Ishikawa (cell line): ENCODE data around the gene CRB1.

ENCODE experiments used
- CEBPB ChIP-seq: IDR thresholded peaks from 2 replicates; pipeline ENCODE4 v1.6.1; 2012
- CREB1 ChIP-seq: IDR thresholded peaks from 2 replicates; pipeline ENCODE4 v1.6.1; 2012; ENCODE audit warnings: low read depth
- EP300 ChIP-seq: IDR thresholded peaks from 2 replicates; pipeline ENCODE4 v1.6.1; 2012; ENCODE audit warnings: borderline replicate concordance
- RAD21 ChIP-seq: IDR thresholded peaks from 2 replicates; pipeline ENCODE4 v1.6.1; 2012; ENCODE audit warnings: low read depth
- TAF1 ChIP-seq: IDR thresholded peaks from 2 replicates; pipeline ENCODE4 v1.6.1; 2012; ENCODE audit warnings: low read depth, mild to moderate bottlenecking
- TCF12 ChIP-seq: IDR thresholded peaks from 2 replicates; pipeline ENCODE4 v1.6.1; 2012; ENCODE audit warnings: low read depth
- TF ChIP-seq, protein P1 (sequence below): IDR thresholded peaks from 2 replicates; pipeline ENCODE4 v1.6.1; 2012; ENCODE audit warnings: low read depth, mild to moderate bottlenecking

- TF ChIP-seq, protein P1, sequence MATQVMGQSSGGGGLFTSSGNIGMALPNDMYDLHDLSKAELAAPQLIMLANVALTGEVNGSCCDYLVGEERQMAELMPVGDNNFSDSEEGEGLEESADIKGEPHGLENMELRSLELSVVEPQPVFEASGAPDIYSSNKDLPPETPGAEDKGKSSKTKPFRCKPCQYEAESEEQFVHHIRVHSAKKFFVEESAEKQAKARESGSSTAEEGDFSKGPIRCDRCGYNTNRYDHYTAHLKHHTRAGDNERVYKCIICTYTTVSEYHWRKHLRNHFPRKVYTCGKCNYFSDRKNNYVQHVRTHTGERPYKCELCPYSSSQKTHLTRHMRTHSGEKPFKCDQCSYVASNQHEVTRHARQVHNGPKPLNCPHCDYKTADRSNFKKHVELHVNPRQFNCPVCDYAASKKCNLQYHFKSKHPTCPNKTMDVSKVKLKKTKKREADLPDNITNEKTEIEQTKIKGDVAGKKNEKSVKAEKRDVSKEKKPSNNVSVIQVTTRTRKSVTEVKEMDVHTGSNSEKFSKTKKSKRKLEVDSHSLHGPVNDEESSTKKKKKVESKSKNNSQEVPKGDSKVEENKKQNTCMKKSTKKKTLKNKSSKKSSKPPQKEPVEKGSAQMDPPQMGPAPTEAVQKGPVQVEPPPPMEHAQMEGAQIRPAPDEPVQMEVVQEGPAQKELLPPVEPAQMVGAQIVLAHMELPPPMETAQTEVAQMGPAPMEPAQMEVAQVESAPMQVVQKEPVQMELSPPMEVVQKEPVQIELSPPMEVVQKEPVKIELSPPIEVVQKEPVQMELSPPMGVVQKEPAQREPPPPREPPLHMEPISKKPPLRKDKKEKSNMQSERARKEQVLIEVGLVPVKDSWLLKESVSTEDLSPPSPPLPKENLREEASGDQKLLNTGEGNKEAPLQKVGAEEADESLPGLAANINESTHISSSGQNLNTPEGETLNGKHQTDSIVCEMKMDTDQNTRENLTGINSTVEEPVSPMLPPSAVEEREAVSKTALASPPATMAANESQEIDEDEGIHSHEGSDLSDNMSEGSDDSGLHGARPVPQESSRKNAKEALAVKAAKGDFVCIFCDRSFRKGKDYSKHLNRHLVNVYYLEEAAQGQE: no peak
- TF ChIP-seq CREB1: no peak
- no peak for TF ChIP-seq RAD21
- TF ChIP-seq CEBPB: no peak
- TF ChIP-seq EP300: no peak
- no peak for TF ChIP-seq TAF1
- TF ChIP-seq TCF12: no peak
Measured at GRCh38 chr1:197272791-197273190, 4.7 kb downstream of the CRB1 start.
